Fibroblast of gingiva (primary cell): ENCODE data around the gene PTMA.
"Not testable (repeated sequence)": the region's sequence is repeated elsewhere in the genome, so short reads cannot be mapped to it uniquely, and the experiment has no call there.

Experiments
- DNase-seq: peaks from one replicate; pipeline ENCODE4 v3.0.0-alpha.2; 2011; ENCODE audit warnings: low read depth

Gene PTMA

GRCh38 chr2:231707927-231708772 is at the start of gene PTMA:
PTMA (plus strand) TSS chr2:231708525; CDS start chr2:231708707, 182 bp downstream.
- DNase-seq: peak; percentile 100

- DNase-seq: not testable (repeated sequence)
Measured at GRCh38 chr2:231660073-231660472, 48.3 kb upstream of the PTMA start.

- no peak for DNase-seq
Measured at GRCh38 chr2:231660860-231661259, 47.5 kb upstream of the PTMA start.

- DNase-seq: no peak
Measured at GRCh38 chr2:231661422-231662027, 46.8 kb upstream of the PTMA start.

- peak; percentile 97 for DNase-seq
Measured at GRCh38 chr2:231662028-231662810, 46.1 kb upstream of the PTMA start.

GRCh38 chr2:231662811-231663457 is 45.4 kb upstream of the PTMA start:
- DNase-seq: no peak

- no peak for DNase-seq
Measured at GRCh38 chr2:231663458-231664212, 44.7 kb upstream of the PTMA start.

- no peak for DNase-seq
Measured at GRCh38 chr2:231664727-231665126, 43.6 kb upstream of the PTMA start.

- DNase-seq: no peak
Measured at GRCh38 chr2:231665245-231666170, 42.8 kb upstream of the PTMA start.

GRCh38 chr2:231666171-231667095 is 41.9 kb upstream of the PTMA start:
- peak; percentile 96 for DNase-seq

- no peak for DNase-seq
Measured at GRCh38 chr2:231667096-231667427, 41.3 kb upstream of the PTMA start.

GRCh38 chr2:231667496-231667895 is 40.8 kb upstream of the PTMA start:
- no peak for DNase-seq

- no peak for DNase-seq
Measured at GRCh38 chr2:231668981-231669380, 39.3 kb upstream of the PTMA start.

GRCh38 chr2:231671270-231672050 is 36.9 kb upstream of the PTMA start:
- no peak for DNase-seq

GRCh38 chr2:231672617-231673347 is 35.5 kb upstream of the PTMA start:
- DNase-seq: peak; percentile 22

GRCh38 chr2:231673348-231673770 is 35.0 kb upstream of the PTMA start:
- DNase-seq: no peak

- DNase-seq: peak; percentile 50
Measured at GRCh38 chr2:231674587-231675338, 33.6 kb upstream of the PTMA start.
